Measurements from ENCODE around the gene TRIP4. TPM values are rescaled to one million over a fixed set of nuclear protein-coding genes. Genes with fewer than 3 reads are reported as not detected.

The TRIP4 gene
- total and polyA plus RNA-seq, 8 donors, result 23.0 to 47.4 (median 41.1) TPM

DNA sequence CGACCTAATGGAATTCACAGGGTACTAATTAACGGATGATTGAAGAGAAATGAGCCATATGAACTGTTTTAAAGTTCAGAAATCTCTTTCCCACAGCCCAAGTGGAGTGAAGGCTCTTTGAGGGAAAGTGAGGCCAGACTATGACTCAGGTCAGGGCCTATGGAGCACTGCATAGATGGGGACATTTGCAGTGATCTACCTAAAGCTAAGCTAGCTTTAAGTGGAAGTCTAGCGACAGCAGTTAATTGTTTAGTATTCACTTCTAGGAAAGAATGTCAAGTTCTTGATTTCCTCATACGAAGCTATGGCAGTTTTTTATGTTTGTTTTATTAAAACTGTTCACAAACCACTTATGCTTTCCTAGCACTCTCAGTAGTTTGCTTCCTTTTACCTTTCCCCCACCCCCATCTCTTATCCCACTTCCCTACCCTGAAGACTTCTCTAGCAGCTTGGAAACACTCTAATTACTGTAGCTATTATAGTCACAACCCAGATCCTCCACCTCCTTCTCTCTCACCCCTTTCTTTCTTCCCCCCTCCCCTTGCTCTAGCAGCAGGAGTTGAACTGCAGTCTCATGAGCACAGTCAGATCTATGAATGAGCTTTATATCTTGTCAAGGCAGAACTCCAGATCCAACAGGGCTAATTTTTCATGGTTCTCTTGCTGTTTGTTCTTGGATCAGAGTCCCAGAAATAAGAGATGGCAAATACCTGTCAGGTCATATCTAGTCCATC lies 78.9 kb downstream of the TRIP4 start:
- intact Hi-C loops (cut with DNase I), result no loop called here
- Histone ChIP-seq H3K4me3 (no peak overlapping the region), H3K4me1 (peaks cover 21 to 59% of the 10 kb centered on the region in 2 donors), H3K9me3 (no peaks in the 10 kb centered on the region), H3K27ac (peak overlapping the region; percentile 9 to 46), H3K36me3 (peaks cover 0 to 2% of the 10 kb centered on the region in 2 donors), H3K27me3 (no peaks in the 10 kb centered on the region)
- ATAC-seq, result peak; percentile 78
- TF ChIP-seq, protein P1, sequence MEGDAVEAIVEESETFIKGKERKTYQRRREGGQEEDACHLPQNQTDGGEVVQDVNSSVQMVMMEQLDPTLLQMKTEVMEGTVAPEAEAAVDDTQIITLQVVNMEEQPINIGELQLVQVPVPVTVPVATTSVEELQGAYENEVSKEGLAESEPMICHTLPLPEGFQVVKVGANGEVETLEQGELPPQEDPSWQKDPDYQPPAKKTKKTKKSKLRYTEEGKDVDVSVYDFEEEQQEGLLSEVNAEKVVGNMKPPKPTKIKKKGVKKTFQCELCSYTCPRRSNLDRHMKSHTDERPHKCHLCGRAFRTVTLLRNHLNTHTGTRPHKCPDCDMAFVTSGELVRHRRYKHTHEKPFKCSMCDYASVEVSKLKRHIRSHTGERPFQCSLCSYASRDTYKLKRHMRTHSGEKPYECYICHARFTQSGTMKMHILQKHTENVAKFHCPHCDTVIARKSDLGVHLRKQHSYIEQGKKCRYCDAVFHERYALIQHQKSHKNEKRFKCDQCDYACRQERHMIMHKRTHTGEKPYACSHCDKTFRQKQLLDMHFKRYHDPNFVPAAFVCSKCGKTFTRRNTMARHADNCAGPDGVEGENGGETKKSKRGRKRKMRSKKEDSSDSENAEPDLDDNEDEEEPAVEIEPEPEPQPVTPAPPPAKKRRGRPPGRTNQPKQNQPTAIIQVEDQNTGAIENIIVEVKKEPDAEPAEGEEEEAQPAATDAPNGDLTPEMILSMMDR (IDR thresholded peaks at IDR 0.05), result no peak
- DNase-seq, result peak in 1 of 4 donors; percentile 45

DNA sequence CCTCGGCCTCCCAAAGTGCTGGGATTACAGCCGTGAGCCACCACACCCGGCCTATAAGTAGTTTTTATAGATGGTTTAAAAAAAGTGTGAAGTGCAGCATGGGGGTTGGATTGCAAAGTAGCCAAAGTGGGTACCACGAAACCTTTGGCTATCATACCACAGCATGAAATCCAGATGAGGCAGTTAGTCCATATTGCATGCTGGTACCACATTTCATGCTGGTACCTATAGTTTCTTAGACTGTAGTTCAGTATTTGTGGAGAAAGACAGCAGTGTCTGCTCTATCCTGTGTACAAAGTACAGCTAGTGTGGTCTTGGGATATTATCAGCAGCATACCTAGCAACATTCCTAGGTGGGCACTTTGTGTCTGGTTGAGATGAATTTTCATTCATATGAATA lies 84.5 kb downstream of the TRIP4 start:
- ATAC-seq, result no peak
- no peak overlapping the region for H3K27ac ChIP-seq
- no peak for DNase-seq
- peaks cover 0 to 5% of the 10 kb centered on the region in 2 donors for H3K4me1 ChIP-seq
- peaks cover 0 to 2% of the 10 kb centered on the region in 2 donors for H3K36me3 ChIP-seq
- TF ChIP-seq, protein P1 (IDR thresholded peaks at IDR 0.05), result no peak
- intact Hi-C loops (cut with DNase I), result no loop called here
- H3K4me3 ChIP-seq, result no peak overlapping the region
- no peaks in the 10 kb centered on the region for H3K27me3 ChIP-seq
- H3K9me3 ChIP-seq, result no peaks in the 10 kb centered on the region

DNA sequence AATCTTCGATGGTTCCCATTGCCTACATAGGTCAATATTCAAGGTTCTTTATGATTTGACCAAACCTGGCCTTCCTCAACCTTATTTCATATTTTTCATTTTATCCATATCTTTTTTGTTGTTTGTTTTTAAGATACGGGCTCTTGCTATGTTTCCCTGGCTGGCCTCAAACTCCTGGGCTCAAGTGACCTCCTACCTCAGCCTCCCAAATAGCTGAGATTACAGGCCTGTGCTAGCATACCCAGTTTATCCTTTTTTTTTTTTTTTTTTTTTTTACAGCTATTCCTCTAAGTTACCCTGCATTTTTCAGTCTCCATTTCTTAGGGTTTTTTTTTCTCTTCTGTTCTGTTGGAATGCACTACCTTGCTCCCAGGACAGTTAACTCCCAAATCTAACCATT lies 87.2 kb downstream of the TRIP4 start:
- ATAC-seq, result no peak
- Histone ChIP-seq H3K27ac (no peak overlapping the region), H3K27me3 (no peaks in the 10 kb centered on the region), H3K4me3 (no peak overlapping the region), H3K9me3 (no peaks in the 10 kb centered on the region), H3K4me1 (peaks cover 0 to 8% of the 10 kb centered on the region in 2 donors), H3K36me3 (peaks cover 0 to 2% of the 10 kb centered on the region in 2 donors)
- intact Hi-C loops (cut with DNase I), result no loop called here
- TF ChIP-seq, protein P1 (IDR thresholded peaks at IDR 0.05), result no peak
- DNase-seq, result no peak

DNA sequence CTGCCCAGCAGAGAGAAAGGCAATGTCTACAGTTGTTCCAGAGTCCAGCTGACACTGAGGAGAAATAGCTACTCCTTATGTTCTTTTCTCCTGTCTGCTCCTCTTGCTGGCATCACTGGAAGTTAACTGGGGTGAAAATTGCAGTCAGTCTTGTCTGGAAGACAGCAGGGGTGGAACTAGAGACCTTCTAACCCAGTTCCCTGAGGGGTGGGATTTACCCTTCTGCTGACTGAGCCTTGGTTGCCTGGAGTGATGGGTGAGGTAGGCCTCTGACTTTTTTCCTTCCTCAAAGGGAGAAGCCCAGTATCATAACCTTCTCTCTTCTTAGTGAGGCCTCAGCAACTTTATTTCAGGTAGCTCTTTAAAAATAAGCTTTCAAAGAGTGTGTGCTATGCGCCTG lies 88.9 kb downstream of the TRIP4 start:
- ATAC-seq (no peak), DNase-seq (no peak)
- Histone ChIP-seq H3K27ac (no peak overlapping the region), H3K27me3 (no peaks in the 10 kb centered on the region), H3K36me3 (peaks cover 0 to under 1% of the 10 kb centered on the region in 2 donors), H3K9me3 (no peaks in the 10 kb centered on the region), H3K4me3 (no peak overlapping the region), H3K4me1 (peaks cover 0 to 12% of the 10 kb centered on the region in 2 donors)
- intact Hi-C loops (cut with DNase I), result no loop called here
- TF ChIP-seq, protein P1 (IDR thresholded peaks at IDR 0.05), result no peak

DNA sequence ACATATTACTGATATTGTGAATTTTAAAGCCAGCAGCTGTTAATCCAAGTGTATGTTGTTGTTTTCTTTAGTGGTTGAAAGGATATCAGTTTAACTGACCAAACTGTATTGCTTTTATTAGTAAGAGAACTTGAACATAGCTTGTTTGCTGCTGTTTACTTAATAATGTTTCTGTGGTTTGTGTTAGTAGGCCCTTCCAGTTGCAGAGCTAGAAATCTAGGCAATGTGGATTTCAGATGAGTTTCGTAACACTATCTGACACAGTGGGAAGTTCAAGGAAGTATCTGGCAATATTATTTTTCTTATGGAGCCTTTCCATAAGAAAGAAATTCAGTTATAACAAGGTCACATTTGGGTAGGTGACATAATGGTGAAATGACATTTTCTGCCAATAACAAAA lies 91.2 kb downstream of the TRIP4 start:
- H3K36me3 ChIP-seq, result no peaks in the 10 kb centered on the region
- intact Hi-C loops (cut with DNase I), result no loop called here
- TF ChIP-seq, protein P1 (IDR thresholded peaks at IDR 0.05), result no peak
- DNase-seq, result no peak
- H3K27me3 ChIP-seq, result no peaks in the 10 kb centered on the region
- no peaks in the 10 kb centered on the region for H3K9me3 ChIP-seq
- peak; percentile 71 for ATAC-seq
- H3K4me1 ChIP-seq, result peaks cover 0 to 12% of the 10 kb centered on the region in 2 donors
- H3K27ac ChIP-seq, result no peak overlapping the region
- no peak overlapping the region for H3K4me3 ChIP-seq
